Spinal cord (tissue), 10 donors: ENCODE data around the gene COL28A1. TPM values are rescaled to one million over a fixed set of nuclear protein-coding genes. Genes with fewer than 3 reads are reported as not detected.
A peak's percentile ranks its signal among the peaks of the same experiment; 100 is the strongest.

Source experiments
- DNase-seq, 6 donors: peaks; one replicate each; pipeline versions ENCODE4 v3.0.0 to v3.0.0-alpha.2; 2013 to 2015; ENCODE audit warnings: low spot score in 6 of 6, low read depth in 4 of 6
- H3K27ac ChIP-seq: one replicate; pipeline ENCODE4 v1.5.1; 2013; ENCODE audit warnings: low read depth, low read length, control low read depth
- H3K27me3 ChIP-seq: one replicate; pipeline ENCODE4 v1.6.1; 2013; ENCODE audit warnings: low read length; ENCODE audit not compliant: control insufficient read depth, insufficient read depth
- H3K36me3 ChIP-seq: one replicate; pipeline ENCODE4 v1.6.1; 2013; ENCODE audit warnings: low read length; ENCODE audit not compliant: control insufficient read depth, insufficient read depth
- H3K4me1 ChIP-seq: one replicate; pipeline ENCODE4 v1.6.1; 2013; ENCODE audit warnings: low read length; ENCODE audit not compliant: control insufficient read depth, insufficient read depth
- H3K4me3 ChIP-seq: one replicate; pipeline ENCODE4 v1.5.1; 2013; ENCODE audit warnings: low read depth, low read length, control low read depth
- H3K9me3 ChIP-seq: one replicate; pipeline ENCODE4 v1.6.1; 2013; ENCODE audit warnings: low read length; ENCODE audit not compliant: control insufficient read depth, insufficient read depth
- WGBS: methylation state at CpG from one replicate; pipeline ENCODE4 v1.1.5; 2013; ENCODE audit warnings: missing lambda C conversion rate; ENCODE audit not compliant: insufficient coverage; 5-methylcytosine and 5-hydroxymethylcytosine counted together
- polyA plus RNA-seq, 2 donors: library from polyadenylated mRNA; unstranded; fragments of 120-200 nt; gene quantifications; one replicate each; pipeline ENCODE4 v1.2.1, GENCODE V29; 2013; ENCODE audit not compliant: insufficient read length in 2 of 2
- total RNA-seq, 2 donors: library from RNA; depleted of rRNA in 1 of 2; stranded (reverse); fragments of 120-200 nt in 1 of 2; fragments of >200 nt in 1 of 2; gene quantifications; one replicate each; pipeline versions ENCODE4 v1.2.3 to v1.2.4, GENCODE V29; 2013 to 2014
- donor health status: healthy.

COL28A1 gene
- total and polyA plus RNA-seq, 4 donors = 6.4 to 18.3 (median 7.4) TPM

GRCh38 chr7:7550663-7551062, 15.0 kb upstream of the COL28A1 start:
- H3K4me1 ChIP-seq = peaks cover 3% of the 10 kb centered on the region
- no peaks in the 10 kb centered on the region for H3K9me3 ChIP-seq
- DNase-seq = no peak
- H3K4me3 ChIP-seq = no peak overlapping the region
- H3K27me3 ChIP-seq = no peaks in the 10 kb centered on the region
- no CpG with 5 or more reads among the region's 3 CpGs for WGBS
- H3K27ac ChIP-seq = no peak overlapping the region
- H3K36me3 ChIP-seq = no peaks in the 10 kb centered on the region

GRCh38 chr7:7548407-7548806, 12.7 kb upstream of the COL28A1 start:
- H3K4me3 ChIP-seq = no peak overlapping the region
- no peaks in the 10 kb centered on the region for H3K36me3 ChIP-seq
- no peak overlapping the region for H3K27ac ChIP-seq
- 95% methylated on average over 3 of the region's 3 CpGs for WGBS
- H3K9me3 ChIP-seq = no peaks in the 10 kb centered on the region
- H3K27me3 ChIP-seq = no peaks in the 10 kb centered on the region
- H3K4me1 ChIP-seq = no peaks in the 10 kb centered on the region
- no peak for DNase-seq

GRCh38 chr7:7542251-7542835, 6.7 kb upstream of the COL28A1 start:
- H3K27me3 ChIP-seq = no peaks in the 10 kb centered on the region
- no peaks in the 10 kb centered on the region for H3K9me3 ChIP-seq
- 100% methylated on average over 3 of the region's 4 CpGs for WGBS
- DNase-seq = no peak
- no peak overlapping the region for H3K27ac ChIP-seq
- no peaks in the 10 kb centered on the region for H3K4me1 ChIP-seq
- H3K4me3 ChIP-seq = no peak overlapping the region
- H3K36me3 ChIP-seq = no peaks in the 10 kb centered on the region

- Histone ChIP-seq H3K9me3 (no peaks in the 10 kb centered on the region), H3K4me1 (no peaks in the 10 kb centered on the region), H3K4me3 (no peak overlapping the region), H3K27me3 (no peaks in the 10 kb centered on the region), H3K27ac (no peak overlapping the region), H3K36me3 (no peaks in the 10 kb centered on the region)
- WGBS = 81% methylated on average over 3 of the region's 4 CpGs
- DNase-seq = no peak
Measured at GRCh38 chr7:7539711-7540110, 4.0 kb upstream of the COL28A1 start.

GRCh38 chr7:7539152-7539551, 3.5 kb upstream of the COL28A1 start:
- DNase-seq = no peak
- no peak overlapping the region for H3K4me3 ChIP-seq
- 60% methylated on average over 1 of the region's 4 CpGs for WGBS

GRCh38 chr7:7537711-7538110, 2.0 kb upstream of the COL28A1 start:
- 80% methylated on average over 1 of the region's 2 CpGs for WGBS
- no peaks in the 10 kb centered on the region for H3K4me1 ChIP-seq
- H3K27me3 ChIP-seq = no peaks in the 10 kb centered on the region
- no peak overlapping the region for H3K4me3 ChIP-seq
- H3K36me3 ChIP-seq = no peaks in the 10 kb centered on the region
- no peak for DNase-seq
- H3K27ac ChIP-seq = no peak overlapping the region
- H3K9me3 ChIP-seq = no peaks in the 10 kb centered on the region

More at GRCh38 chr7:7539152-7539551, 3.5 kb upstream of the COL28A1 start:
- Histone ChIP-seq H3K9me3 (no peaks in the 10 kb centered on the region), H3K4me1 (no peaks in the 10 kb centered on the region), H3K27me3 (no peaks in the 10 kb centered on the region), H3K27ac (no peak overlapping the region), H3K36me3 (no peaks in the 10 kb centered on the region)

- H3K4me3 ChIP-seq = no peak overlapping the region
- H3K27ac ChIP-seq = no peak overlapping the region
- no peaks in the 10 kb centered on the region for H3K9me3 ChIP-seq
- no CpG with 5 or more reads among the region's 5 CpGs for WGBS
- no peaks in the 10 kb centered on the region for H3K27me3 ChIP-seq
- no peaks in the 10 kb centered on the region for H3K36me3 ChIP-seq
- no peak for DNase-seq
- H3K4me1 ChIP-seq = no peaks in the 10 kb centered on the region
Measured at GRCh38 chr7:7536396-7537019, 835 bp upstream of the COL28A1 start.

GRCh38 chr7:7533831-7534430, 1.7 kb downstream of the COL28A1 start:
- 95% methylated on average over 2 of the region's 3 CpGs for whole genome bisulfite sequencing
- Histone ChIP-seq H3K36me3 (no peaks in the 10 kb centered on the region), H3K4me3 (no peak overlapping the region), H3K27ac (no peak overlapping the region), H3K27me3 (no peaks in the 10 kb centered on the region), H3K4me1 (no peaks in the 10 kb centered on the region), H3K9me3 (no peaks in the 10 kb centered on the region)
- no peak for DNase-seq

GRCh38 chr7:7529328-7529727, 6.3 kb downstream of the COL28A1 start:
- Histone ChIP-seq H3K36me3 (no peaks in the 10 kb centered on the region), H3K4me1 (no peaks in the 10 kb centered on the region), H3K4me3 (no peak overlapping the region), H3K9me3 (no peaks in the 10 kb centered on the region), H3K27ac (no peak overlapping the region), H3K27me3 (no peaks in the 10 kb centered on the region)
- DNase-seq = peak in 1 of 6 donors; percentile 22
- 74% methylated on average over 3 of the region's 4 CpGs for WGBS

- Histone ChIP-seq H3K9me3 (no peaks in the 10 kb centered on the region), H3K4me3 (no peak overlapping the region), H3K4me1 (no peaks in the 10 kb centered on the region), H3K27ac (no peak overlapping the region), H3K27me3 (no peaks in the 10 kb centered on the region), H3K36me3 (no peaks in the 10 kb centered on the region)
- WGBS = 93% methylated on average over 3 of the region's 3 CpGs
- no peak for DNase-seq
Measured at GRCh38 chr7:7527047-7527446, 8.6 kb downstream of the COL28A1 start.
